Panc1 (cell line): ENCODE measurements around the gene BCAS3.

Source experiments
- TCF7L2 ChIP-seq: IDR thresholded peaks from 2 replicates; pipeline ENCODE4 v1.6.1; 2011; ENCODE audit warnings: mild to moderate bottlenecking, low read depth, low read length, inconsistent platforms
- TF ChIP-seq, protein P1 (sequence below), 2 experiments: IDR thresholded peaks; 2 replicates each; pipeline ENCODE4 v1.6.1; 2011 to 2012; ENCODE audit warnings: low read depth in 2 of 2, control low read depth in 1 of 2, low read length in 1 of 2, mild to moderate bottlenecking in 1 of 2, moderate library complexity in 1 of 2; ENCODE audit not compliant: insufficient read depth in 1 of 2
- TF ChIP-seq, protein P2 (sequence below): fragments of 450-650 bp; IDR thresholded peaks from 2 replicates; pipeline ENCODE4 v1.5.1; 2017; ENCODE audit warnings: mild to moderate bottlenecking

DNA sequence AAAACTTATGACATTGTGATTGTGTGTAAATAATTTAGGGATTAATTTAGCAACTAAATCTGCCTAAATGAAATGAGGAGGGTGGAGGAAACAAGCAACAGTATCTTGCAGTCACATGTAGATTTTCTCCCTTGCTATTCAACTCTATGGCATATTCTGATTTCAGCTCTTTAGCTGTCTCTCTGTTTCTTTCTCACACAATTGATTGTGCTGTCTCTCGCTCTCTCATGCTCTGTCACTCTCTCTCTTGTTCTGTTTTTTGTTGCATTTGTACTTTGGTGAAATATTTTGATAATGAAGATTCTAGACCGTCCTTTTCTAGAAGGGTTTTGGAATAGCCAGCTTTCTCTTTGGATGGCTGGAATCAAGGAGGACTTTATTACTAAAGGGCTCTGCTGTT is 70.6 kb downstream of the BCAS3 start:
- TF ChIP-seq, protein P1, sequence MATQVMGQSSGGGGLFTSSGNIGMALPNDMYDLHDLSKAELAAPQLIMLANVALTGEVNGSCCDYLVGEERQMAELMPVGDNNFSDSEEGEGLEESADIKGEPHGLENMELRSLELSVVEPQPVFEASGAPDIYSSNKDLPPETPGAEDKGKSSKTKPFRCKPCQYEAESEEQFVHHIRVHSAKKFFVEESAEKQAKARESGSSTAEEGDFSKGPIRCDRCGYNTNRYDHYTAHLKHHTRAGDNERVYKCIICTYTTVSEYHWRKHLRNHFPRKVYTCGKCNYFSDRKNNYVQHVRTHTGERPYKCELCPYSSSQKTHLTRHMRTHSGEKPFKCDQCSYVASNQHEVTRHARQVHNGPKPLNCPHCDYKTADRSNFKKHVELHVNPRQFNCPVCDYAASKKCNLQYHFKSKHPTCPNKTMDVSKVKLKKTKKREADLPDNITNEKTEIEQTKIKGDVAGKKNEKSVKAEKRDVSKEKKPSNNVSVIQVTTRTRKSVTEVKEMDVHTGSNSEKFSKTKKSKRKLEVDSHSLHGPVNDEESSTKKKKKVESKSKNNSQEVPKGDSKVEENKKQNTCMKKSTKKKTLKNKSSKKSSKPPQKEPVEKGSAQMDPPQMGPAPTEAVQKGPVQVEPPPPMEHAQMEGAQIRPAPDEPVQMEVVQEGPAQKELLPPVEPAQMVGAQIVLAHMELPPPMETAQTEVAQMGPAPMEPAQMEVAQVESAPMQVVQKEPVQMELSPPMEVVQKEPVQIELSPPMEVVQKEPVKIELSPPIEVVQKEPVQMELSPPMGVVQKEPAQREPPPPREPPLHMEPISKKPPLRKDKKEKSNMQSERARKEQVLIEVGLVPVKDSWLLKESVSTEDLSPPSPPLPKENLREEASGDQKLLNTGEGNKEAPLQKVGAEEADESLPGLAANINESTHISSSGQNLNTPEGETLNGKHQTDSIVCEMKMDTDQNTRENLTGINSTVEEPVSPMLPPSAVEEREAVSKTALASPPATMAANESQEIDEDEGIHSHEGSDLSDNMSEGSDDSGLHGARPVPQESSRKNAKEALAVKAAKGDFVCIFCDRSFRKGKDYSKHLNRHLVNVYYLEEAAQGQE (IDR thresholded peaks at IDR 0.05; ENCODE audit: insufficient read depth in 1 of 2, low read depth in 2 of 2, low read length in 1 of 2) = no peak
- no peak for TF ChIP-seq TCF7L2
- TF ChIP-seq, protein P2, sequence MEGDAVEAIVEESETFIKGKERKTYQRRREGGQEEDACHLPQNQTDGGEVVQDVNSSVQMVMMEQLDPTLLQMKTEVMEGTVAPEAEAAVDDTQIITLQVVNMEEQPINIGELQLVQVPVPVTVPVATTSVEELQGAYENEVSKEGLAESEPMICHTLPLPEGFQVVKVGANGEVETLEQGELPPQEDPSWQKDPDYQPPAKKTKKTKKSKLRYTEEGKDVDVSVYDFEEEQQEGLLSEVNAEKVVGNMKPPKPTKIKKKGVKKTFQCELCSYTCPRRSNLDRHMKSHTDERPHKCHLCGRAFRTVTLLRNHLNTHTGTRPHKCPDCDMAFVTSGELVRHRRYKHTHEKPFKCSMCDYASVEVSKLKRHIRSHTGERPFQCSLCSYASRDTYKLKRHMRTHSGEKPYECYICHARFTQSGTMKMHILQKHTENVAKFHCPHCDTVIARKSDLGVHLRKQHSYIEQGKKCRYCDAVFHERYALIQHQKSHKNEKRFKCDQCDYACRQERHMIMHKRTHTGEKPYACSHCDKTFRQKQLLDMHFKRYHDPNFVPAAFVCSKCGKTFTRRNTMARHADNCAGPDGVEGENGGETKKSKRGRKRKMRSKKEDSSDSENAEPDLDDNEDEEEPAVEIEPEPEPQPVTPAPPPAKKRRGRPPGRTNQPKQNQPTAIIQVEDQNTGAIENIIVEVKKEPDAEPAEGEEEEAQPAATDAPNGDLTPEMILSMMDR = no peak
